Activated T-helper 1 cell treated with anti-CD3 and anti-CD28 coated beads, Interleukin-12 subunit alpha, Interleukin-12 subunit beta, Interleukin-2, Interleukin-4 antibody, amounts not matched to agents 30 ng/mL and 10 ng/mL and 1 ng/mL, durations not matched to agents 14 hours and 24 hours and 36 hours (primary cell): ENCODE results near the gene MBD3L5. TPM values are rescaled to one million over a fixed set of nuclear protein-coding genes. Genes with fewer than 3 reads are reported as not detected.
"Not testable (repeated sequence)": the region's sequence is repeated elsewhere in the genome, so short reads cannot be mapped to it uniquely, and the experiment has no call there.

Source experiments
- DNase-seq: peaks from one replicate; pipeline ENCODE4 v3.0.0; 2021; ENCODE audit warnings: low spot score
- H3K27ac Mint-ChIP-seq: one replicate; pipeline ENCODE4 v1.8.0; 2021; ENCODE audit warnings: mild to moderate bottlenecking, mixed read lengths
- H3K27me3 Mint-ChIP-seq: one replicate; pipeline ENCODE4 v1.8.0; 2022; ENCODE audit warnings: mild to moderate bottlenecking, moderate library complexity, mixed read lengths; ENCODE audit not compliant: insufficient read depth
- H3K36me3 Mint-ChIP-seq: one replicate; pipeline ENCODE4 v1.8.0; 2021; ENCODE audit warnings: low read depth, mixed read lengths
- H3K4me1 Mint-ChIP-seq: one replicate; pipeline ENCODE4 v1.8.0; 2021; ENCODE audit warnings: low read depth, mixed read lengths
- H3K4me3 Mint-ChIP-seq: one replicate; pipeline ENCODE4 v1.8.0; 2021; ENCODE audit warnings: mild to moderate bottlenecking, moderate library complexity, mixed read lengths
- H3K9me3 Mint-ChIP-seq: one replicate; pipeline ENCODE4 v1.8.0; 2021; ENCODE audit warnings: mixed read lengths
- intact Hi-C: fragments of 100-400 bp; cut with micrococcal nuclease; formaldehyde crosslinking; loops from one replicate; pipeline ENCODE4 v1.15.1; 2024
- total RNA-seq: library from RNA; stranded (reverse); gene quantifications from 2 replicates; pipeline ENCODE4 v1.2.3, GENCODE V29; 2022

The MBD3L5 gene
- total RNA-seq, 1 donor from 2014 or later, result not detected

DNA sequence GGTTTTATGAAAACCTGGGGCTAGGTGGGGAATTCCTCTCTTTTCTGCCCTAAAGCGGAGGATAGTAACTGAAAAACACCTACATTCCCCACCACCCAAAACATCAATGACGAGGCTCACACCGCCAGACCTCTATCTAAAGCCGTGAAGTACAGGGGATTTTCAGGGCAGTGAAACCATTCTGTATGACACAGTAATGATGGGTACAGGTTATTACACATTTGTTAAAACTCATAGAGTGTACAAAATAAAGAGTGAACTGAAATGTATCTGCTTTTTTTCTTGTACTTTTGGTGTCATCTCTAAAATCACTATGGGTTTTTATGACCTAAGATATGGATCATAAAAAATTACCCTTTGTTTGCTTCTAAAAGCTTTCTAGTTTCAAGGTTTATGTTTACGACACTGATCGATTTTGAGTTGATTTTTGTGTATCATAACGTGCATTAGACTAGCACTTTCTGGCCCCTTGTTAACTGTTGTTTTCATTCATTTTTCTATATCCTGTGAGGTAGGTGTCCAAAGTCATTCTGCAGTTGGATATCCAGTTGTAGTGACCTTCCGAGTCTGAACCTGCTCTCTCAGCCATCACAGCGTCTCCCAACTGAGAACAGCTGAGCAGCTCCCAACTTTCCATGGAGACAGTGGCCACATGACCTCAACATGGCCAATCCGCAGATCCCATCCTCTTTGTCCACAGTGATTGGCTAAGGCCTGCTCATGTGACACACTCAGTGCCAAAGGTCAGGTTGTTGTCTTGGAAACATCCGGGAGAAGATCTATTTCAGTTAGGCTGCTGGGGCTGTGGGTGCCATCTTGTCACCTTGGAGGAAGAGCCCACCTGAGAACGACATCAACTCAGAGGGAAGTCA lies 19.4 kb upstream of the MBD3L5 start:
- peak overlapping the region; percentile 30 for H3K4me3 Mint-ChIP-seq
- peaks cover 37% of the 10 kb centered on the region for H3K4me1 Mint-ChIP-seq
- H3K36me3 Mint-ChIP-seq, result no peaks in the 10 kb centered on the region
- intact Hi-C loops, result no loop called here
- H3K9me3 Mint-ChIP-seq, result peaks cover 9% of the 10 kb centered on the region
- peaks cover 2% of the 10 kb centered on the region for H3K27me3 Mint-ChIP-seq
- DNase-seq, result no peak
- H3K27ac Mint-ChIP-seq, result peak overlapping the region; percentile 32

DNA sequence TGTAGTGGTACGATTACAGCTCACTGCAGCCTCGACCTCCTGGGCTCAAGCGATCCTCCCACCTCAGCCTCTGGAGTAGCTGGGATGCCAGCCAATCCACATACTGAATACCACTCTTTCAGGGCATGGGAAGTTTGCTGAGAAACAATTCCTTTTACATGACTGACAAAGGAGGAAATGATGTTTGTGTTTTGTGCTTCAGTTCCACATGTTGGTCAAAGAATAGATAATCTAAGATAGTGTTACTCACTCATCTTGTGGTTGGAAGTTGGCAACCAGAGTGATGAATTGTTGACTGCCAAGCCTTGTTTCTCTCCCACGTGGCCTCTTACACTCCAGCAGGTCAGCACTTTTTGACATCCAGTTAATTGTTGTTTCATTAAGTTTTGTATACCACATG lies 16.7 kb upstream of the MBD3L5 start:
- Mint-ChIP-seq H3K4me3 (no peak overlapping the region), H3K36me3 (no peaks in the 10 kb centered on the region), H3K27me3 (peaks cover 2% of the 10 kb centered on the region), H3K4me1 (peaks cover 32% of the 10 kb centered on the region), H3K9me3 (peaks cover 9% of the 10 kb centered on the region), H3K27ac (peak overlapping the region; percentile 4)
- DNase-seq, result no peak
- intact Hi-C loops, result no loop called here

DNA sequence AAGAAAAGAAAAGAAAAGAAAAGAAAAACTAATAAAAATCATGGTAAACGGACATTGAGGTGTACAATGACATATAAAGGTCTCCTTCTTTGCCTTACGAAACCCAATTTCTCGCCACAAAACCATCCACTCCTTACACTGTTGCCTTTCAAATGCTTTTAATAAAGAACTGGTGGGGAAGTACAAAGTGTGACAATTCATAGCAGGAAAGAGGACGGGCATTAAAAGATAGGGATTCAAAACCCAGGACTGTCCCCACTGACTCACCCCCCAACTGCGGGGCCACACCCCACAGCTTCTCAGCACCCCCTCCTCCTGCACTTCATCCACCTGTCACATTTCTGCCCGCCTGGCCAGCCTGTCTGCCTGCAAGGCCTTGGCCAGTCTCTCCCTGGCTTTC lies 11.6 kb upstream of the MBD3L5 start:
- Mint-ChIP-seq H3K27ac (no peak overlapping the region), H3K4me3 (no peak overlapping the region), H3K4me1 (peaks cover 3% of the 10 kb centered on the region), H3K36me3 (no peaks in the 10 kb centered on the region), H3K9me3 (peaks cover under 1% of the 10 kb centered on the region), H3K27me3 (no peaks in the 10 kb centered on the region)
- intact Hi-C loops, result no loop called here
- DNase-seq, result no peak

DNA sequence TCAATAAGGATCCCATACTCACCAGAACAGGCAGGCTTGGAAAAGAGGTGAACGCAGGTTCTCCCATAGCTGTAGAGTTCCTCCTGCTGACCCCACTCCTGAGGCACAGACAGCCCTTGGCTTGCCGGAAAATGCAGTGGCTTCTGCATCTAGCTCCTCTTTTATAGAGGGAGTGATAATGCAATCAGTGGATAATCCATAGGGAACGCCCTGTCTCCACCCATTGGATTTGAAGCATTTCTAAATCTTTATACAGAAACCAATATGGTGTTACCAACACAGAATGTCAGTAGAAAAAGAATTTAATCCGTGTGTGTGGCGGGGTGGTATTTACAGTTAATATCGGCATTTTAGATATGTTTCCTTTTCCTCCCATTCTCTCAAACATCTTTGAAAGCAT lies 9.0 kb upstream of the MBD3L5 start, which contains the start of gene MBD3L2B:
Gene MBD3L2B (minus strand): TSS at position 101 of the 400 bp plus-strand sequence. CDS start 34 bp downstream, at position 67.
- H3K9me3 Mint-ChIP-seq, DNase-seq, H3K36me3 Mint-ChIP-seq, H3K27me3 Mint-ChIP-seq, H3K4me3 Mint-ChIP-seq, intact Hi-C loops, H3K27ac Mint-ChIP-seq, H3K4me1 Mint-ChIP-seq: not testable (repeated sequence)

DNA sequence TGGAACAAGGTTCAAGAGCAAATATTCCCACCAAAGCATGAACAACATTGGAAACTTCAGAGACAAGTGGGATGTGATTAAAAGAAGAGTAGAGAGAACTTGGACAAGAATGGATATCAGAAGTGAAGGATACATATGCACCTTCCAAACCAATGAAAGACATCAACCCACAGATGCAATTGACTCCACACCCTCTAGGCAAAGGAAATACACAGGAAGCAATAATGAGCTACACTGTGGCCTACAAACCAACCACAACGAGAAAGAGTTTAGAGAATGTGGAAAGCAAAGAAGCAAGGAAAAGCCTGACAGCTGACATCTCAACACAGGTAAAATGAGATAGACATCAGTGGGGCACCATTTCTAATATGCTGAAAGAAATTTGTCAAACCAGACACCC lies 1.6 kb upstream of the MBD3L5 start:
- DNase-seq, H3K27me3 Mint-ChIP-seq, H3K4me1 Mint-ChIP-seq, intact Hi-C loops, H3K27ac Mint-ChIP-seq, H3K9me3 Mint-ChIP-seq, H3K36me3 Mint-ChIP-seq, H3K4me3 Mint-ChIP-seq: not testable (repeated sequence)

DNA sequence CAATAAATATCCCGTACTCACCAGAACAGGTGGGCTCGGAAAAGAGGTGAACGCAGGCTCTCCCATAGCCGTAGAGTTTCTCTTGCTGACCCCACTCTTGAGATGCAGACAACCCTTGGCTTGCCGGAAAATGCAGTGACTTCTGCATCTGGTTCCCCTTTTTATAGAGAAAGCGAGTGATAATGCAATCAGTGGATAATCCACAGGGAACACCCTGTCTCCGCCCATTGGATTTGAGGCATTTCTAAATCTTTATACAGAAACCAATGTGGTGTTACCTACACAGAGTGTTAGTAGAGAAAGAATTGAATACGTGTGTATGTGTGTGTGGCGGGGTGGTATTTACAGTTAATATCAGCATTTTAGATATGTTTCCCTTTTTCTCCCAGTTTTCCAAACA lies 9.7 kb downstream of the MBD3L5 start, which contains the start of gene MBD3L4:
Gene MBD3L4 (minus strand): TSS at position 101 of the 400 bp plus-strand sequence. CDS start 35 bp downstream, at position 66.
- H3K4me3 Mint-ChIP-seq, H3K27me3 Mint-ChIP-seq, H3K36me3 Mint-ChIP-seq, H3K9me3 Mint-ChIP-seq, intact Hi-C loops, DNase-seq, H3K4me1 Mint-ChIP-seq, H3K27ac Mint-ChIP-seq: not testable (repeated sequence)

DNA sequence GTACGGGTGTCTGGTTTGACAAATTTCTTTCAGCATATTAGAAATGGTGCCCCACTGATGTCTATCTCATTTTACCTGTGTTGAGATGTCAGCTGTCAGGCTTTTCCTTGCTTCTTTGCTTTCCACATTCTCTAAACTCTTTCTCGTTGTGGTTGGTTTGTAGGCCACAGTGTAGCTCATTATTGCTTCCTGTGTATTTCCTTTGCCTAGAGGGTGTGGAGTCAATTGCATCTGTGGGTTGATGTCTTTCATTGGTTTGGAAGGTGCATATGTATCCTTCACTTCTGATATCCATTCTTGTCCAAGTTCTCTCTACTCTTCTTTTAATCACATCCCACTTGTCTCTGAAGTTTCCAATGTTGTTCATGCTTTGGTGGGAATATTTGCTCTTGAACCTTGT lies 11.2 kb downstream of the MBD3L5 start:
- H3K27ac Mint-ChIP-seq, DNase-seq, H3K36me3 Mint-ChIP-seq, intact Hi-C loops, H3K4me1 Mint-ChIP-seq, H3K27me3 Mint-ChIP-seq, H3K4me3 Mint-ChIP-seq, H3K9me3 Mint-ChIP-seq: not testable (repeated sequence)

DNA sequence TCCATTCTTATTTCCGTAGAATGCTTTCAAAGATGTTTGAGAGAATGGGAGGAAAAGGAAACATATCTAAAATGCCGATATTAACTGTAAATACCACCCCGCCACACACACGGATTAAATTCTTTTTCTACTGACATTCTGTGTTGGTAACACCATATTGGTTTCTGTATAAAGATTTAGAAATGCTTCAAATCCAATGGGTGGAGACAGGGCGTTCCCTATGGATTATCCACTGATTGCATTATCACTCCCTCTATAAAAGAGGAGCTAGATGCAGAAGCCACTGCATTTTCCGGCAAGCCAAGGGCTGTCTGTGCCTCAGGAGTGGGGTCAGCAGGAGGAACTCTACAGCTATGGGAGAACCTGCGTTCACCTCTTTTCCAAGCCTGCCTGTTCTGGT lies 18.6 kb downstream of the MBD3L5 start, which contains the start of gene MBD3L2:
Gene MBD3L2 (plus strand): TSS at position 301 of the 400 bp plus-strand sequence. CDS start 53 bp downstream, at position 354.
- H3K4me1 Mint-ChIP-seq, H3K4me3 Mint-ChIP-seq, H3K9me3 Mint-ChIP-seq, H3K27ac Mint-ChIP-seq, H3K27me3 Mint-ChIP-seq, DNase-seq, intact Hi-C loops, H3K36me3 Mint-ChIP-seq: not testable (repeated sequence)

DNA sequence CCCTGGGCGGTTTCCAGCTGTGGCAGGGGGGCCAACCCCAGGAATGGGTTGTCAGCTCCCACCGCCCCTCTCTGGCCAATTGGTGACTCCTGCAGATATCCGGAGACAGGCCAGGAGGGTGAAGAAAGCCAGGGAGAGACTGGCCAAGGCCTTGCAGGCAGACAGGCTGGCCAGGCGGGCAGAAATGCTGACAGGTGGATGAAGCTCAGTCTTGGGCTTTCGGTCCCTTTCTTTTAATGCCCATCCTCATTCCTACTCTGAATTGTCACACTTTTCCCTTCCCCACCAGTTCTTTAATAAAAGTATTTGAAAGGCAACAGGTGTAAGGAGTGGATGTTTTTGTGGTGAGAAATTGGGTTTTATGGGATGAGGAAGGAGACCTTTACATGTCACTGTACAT lies 21.0 kb downstream of the MBD3L5 start:
- H3K4me3 Mint-ChIP-seq, H3K36me3 Mint-ChIP-seq, DNase-seq, H3K4me1 Mint-ChIP-seq, intact Hi-C loops, H3K27ac Mint-ChIP-seq, H3K9me3 Mint-ChIP-seq, H3K27me3 Mint-ChIP-seq: not testable (repeated sequence)

DNA sequence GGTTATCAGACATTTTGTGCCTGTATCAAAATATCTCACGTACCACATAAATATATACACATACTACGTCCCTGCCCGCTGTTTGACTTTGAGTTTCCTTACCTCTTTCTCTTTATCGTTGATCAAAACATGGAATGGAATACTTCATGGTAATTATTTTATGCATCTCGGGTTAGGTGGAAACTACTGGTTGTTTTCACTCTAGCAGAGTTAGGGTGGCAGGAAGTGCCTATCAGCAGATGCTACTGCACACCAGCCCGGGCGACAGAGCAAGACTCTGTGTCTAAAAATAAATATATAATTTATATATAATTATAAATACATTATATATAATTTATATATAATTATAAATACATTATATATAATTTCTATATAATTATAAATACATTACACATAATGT lies 22.5 kb downstream of the MBD3L5 start:
- H3K36me3 Mint-ChIP-seq, intact Hi-C loops, H3K27me3 Mint-ChIP-seq, H3K27ac Mint-ChIP-seq, DNase-seq, H3K4me1 Mint-ChIP-seq, H3K9me3 Mint-ChIP-seq, H3K4me3 Mint-ChIP-seq: not testable (repeated sequence)

DNA sequence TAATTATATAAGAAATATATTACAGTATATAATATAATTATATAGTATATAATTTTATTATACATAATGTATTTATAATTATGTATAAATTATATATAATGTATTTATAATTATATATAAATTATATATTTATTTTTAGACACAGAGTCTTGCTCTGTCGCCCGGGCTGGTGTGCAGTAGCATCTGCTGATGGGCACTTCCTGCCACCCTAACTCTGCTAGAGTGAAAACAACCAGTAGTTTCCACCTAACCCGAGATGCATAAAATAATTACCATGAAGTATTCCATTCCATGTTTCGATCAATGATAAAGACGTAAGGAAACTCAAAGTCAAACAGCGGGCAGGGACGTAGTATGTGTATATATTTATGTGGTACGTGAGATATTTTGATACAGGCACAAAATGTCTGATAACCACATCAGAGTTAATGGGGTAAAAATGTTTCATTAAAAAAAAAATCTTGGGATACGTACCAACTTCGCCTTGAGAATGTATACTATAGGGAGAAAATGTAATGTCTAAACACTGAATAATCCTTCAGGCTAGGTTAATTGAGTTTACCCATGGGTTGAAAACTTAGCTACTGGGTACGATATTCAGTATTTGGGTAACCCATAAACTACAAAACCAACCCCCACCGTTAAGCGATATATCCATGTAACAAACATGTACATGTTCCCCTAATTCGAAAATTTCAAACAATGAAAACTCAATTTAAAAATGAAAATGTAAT lies 24.4 kb downstream of the MBD3L5 start:
- H3K36me3 Mint-ChIP-seq, DNase-seq, H3K27ac Mint-ChIP-seq, H3K27me3 Mint-ChIP-seq, H3K4me1 Mint-ChIP-seq, H3K4me3 Mint-ChIP-seq, H3K9me3 Mint-ChIP-seq, intact Hi-C loops: not testable (repeated sequence)

DNA sequence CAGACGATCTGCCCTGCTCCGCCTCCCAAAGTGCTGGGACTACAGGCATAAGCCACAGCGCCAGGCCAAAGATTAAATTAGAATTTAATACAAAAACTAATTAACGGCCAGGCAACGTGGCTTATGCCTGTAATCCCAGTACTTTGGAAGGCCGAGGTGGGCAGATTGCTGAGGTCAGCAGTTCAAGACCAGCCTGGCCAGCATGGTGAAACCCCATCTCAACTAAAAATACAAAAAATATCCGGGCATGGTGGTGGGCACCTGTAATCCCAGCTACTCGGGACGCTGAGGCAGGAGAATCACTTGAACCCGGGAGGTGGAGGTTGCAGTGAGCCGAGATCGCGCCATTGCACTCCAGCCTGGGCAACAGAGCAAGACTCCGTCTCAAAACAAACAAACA lies 25.3 kb downstream of the MBD3L5 start:
- intact Hi-C loops, DNase-seq, H3K27ac Mint-ChIP-seq, H3K4me3 Mint-ChIP-seq, H3K36me3 Mint-ChIP-seq, H3K4me1 Mint-ChIP-seq, H3K27me3 Mint-ChIP-seq, H3K9me3 Mint-ChIP-seq: not testable (repeated sequence)

DNA sequence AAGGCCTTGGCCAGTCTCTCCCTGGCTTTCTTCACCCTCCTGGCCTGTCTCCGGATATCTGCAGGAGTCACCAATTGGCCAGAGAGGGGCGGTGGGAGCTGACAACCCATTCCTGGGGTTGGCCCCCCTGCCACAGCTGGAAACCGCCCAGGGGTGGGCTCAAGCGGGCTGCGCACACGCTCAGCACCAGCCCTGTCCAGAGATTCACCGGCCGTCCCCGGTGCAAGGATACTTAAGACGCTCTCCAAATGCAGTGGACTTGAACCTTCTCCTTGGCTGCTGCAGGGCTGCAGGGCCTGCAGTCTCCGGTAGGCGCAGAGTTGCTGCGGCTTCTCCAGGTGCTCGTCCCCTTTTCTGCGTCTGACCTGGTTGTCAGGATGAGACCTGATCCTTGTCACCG lies 26.0 kb downstream of the MBD3L5 start:
- H3K4me1 Mint-ChIP-seq, DNase-seq, H3K27me3 Mint-ChIP-seq, H3K36me3 Mint-ChIP-seq, H3K9me3 Mint-ChIP-seq, H3K4me3 Mint-ChIP-seq, H3K27ac Mint-ChIP-seq, intact Hi-C loops: not testable (repeated sequence)
